H1 (cell line): ENCODE measurements around the gene POLA1. TPM values are rescaled to one million over a fixed set of nuclear protein-coding genes. Genes with fewer than 3 reads are reported as not detected.
"Not testable (repeated sequence)": the region's sequence is repeated elsewhere in the genome, so short reads cannot be mapped to it uniquely, and the experiment has no call there.

Source experiments
- CTCF ChIA-PET: fragments of 300-600 bp; sonication (Branson Sonifier 250); formaldehyde crosslinking; loops from one replicate; lab custom pipeline; 2021; ENCODE audit not compliant: partially characterized antibody; lab: Charles Lee
- POLR2A ChIA-PET: fragments of 300-600 bp; sonication (Branson Sonifier 250); formaldehyde crosslinking; loops from one replicate; lab custom pipeline; 2021; ENCODE audit warnings: inconsistent platforms; ENCODE audit not compliant: partially characterized antibody; lab: Charles Lee
- DNase-seq, 2 experiments: peaks; one replicate each; pipeline versions ENCODE4 v3.0.0 to v3.0.0-alpha.2; 2010 to 2022; ENCODE audit warnings: low spot score in 2 of 2, low read depth in 1 of 2, mixed read lengths in 1 of 2
- FAIRE-seq: peaks from 2 replicates; lab custom pipeline; 2011; peaks lifted over from hg19 to GRCh38; lab: Jason Lieb, UNC
- H2AFZ ChIP-seq: 2 replicates; pipeline ENCODE4 v1.8.1; 2012; ENCODE audit warnings: low read length, inconsistent platforms
- H2AK5ac ChIP-seq: 2 replicates; pipeline ENCODE4 v1.6.1; 2013; ENCODE audit warnings: low read depth, low read length
- H2BK120ac ChIP-seq: replicated peaks from 2 replicates; pipeline ENCODE3; 2013; ENCODE audit warnings: low read depth, low read length, inconsistent platforms
- H2BK12ac ChIP-seq: 2 replicates; pipeline ENCODE4 v1.6.1; 2013; ENCODE audit warnings: low read depth, low read length
- H2BK15ac ChIP-seq: 2 replicates; pipeline ENCODE4 v1.6.1; 2013; ENCODE audit warnings: low read length
- H2BK20ac ChIP-seq: 2 replicates; pipeline ENCODE4 v1.6.1; 2013; ENCODE audit warnings: low read length
- H2BK5ac ChIP-seq: 2 replicates; pipeline ENCODE4 v1.6.1; 2013; ENCODE audit warnings: low read depth, low read length
- H3K14ac ChIP-seq: 2 replicates; pipeline ENCODE4 v1.6.1; 2013; ENCODE audit warnings: inconsistent platforms; ENCODE audit not compliant: insufficient read length
- H3K18ac ChIP-seq: 2 replicates; pipeline ENCODE4 v1.6.1; 2013; ENCODE audit warnings: low read length; ENCODE audit errors: extremely low read depth
- H3K23ac ChIP-seq: 2 replicates; pipeline ENCODE4 v1.6.1; 2013; ENCODE audit warnings: inconsistent platforms; ENCODE audit not compliant: insufficient read length
- H3K23me2 ChIP-seq: 2 replicates; pipeline ENCODE4 v1.6.1; 2013; ENCODE audit warnings: low read depth, low read length
- H3K27ac ChIP-seq: 2 replicates; pipeline ENCODE4 v1.6.1; 2011; ENCODE audit warnings: low read depth, low read length, inconsistent platforms
- H3K27me3 ChIP-seq, 4 experiments: replicated peaks in 1 of 4; 1 replicate in 1 of 4; 2 replicates in 3 of 4; pipeline versions ENCODE4 v1.6.1 to v1.8.1; 2011 to 2013; ENCODE audit warnings: low read length in 3 of 4, mild to moderate bottlenecking in 3 of 4, inconsistent platforms in 2 of 4, mixed read lengths in 2 of 4, moderate library complexity in 1 of 4; ENCODE audit not compliant: control insufficient read depth in 3 of 4, insufficient read depth in 3 of 4; ENCODE audit errors: extremely low read depth in 1 of 4
- H3K36me3 ChIP-seq, 4 experiments: 2 replicates each; pipeline versions ENCODE4 v1.6.1 to v1.8.1; 2011 to 2013; ENCODE audit warnings: mild to moderate bottlenecking in 4 of 4, low read length in 3 of 4, moderate library complexity in 2 of 4, control low read depth in 1 of 4, inconsistent platforms in 1 of 4; ENCODE audit not compliant: insufficient read depth in 4 of 4, control insufficient read depth in 2 of 4
- H3K4ac ChIP-seq: replicated peaks from 2 replicates; pipeline ENCODE3; 2013; ENCODE audit warnings: low read length, low read depth, mixed read lengths, inconsistent platforms; ENCODE audit not compliant: insufficient read length
- H3K4me1 ChIP-seq, 4 experiments: replicated peaks in 1 of 4; 1 replicate in 1 of 4; 2 replicates in 3 of 4; pipeline versions ENCODE4 v1.6.1 to v1.8.1; 2011 to 2013; ENCODE audit warnings: low read length in 3 of 4, inconsistent platforms in 2 of 4, mixed read lengths in 1 of 4; ENCODE audit not compliant: insufficient read depth in 4 of 4, control insufficient read depth in 3 of 4
- H3K4me2 ChIP-seq, 2 experiments: 2 replicates each; pipeline versions ENCODE4 v1.6.1 to v1.8.1; 2011 to 2013; ENCODE audit warnings: low read depth in 2 of 2, low read length in 2 of 2, control low read depth in 1 of 2, inconsistent platforms in 1 of 2, mild to moderate bottlenecking in 1 of 2; ENCODE audit not compliant: insufficient read depth in 1 of 2
- H3K4me3 ChIP-seq, 4 experiments: fragments of 200-600, 300-600 bp in 1 of 4; sonication (generic), shearing (Covaris generic), sonication (Bioruptor Twin) in 1 of 4; 2 replicates each; pipeline versions ENCODE4 v1.5.1 to v1.8.1; 2011 to 2016; ENCODE audit warnings: low read length in 4 of 4, low read depth in 3 of 4, control low read depth in 2 of 4, inconsistent platforms in 2 of 4, mild to moderate bottlenecking in 2 of 4, mixed read lengths in 1 of 4, moderate library complexity in 1 of 4; ENCODE audit not compliant: insufficient read depth in 2 of 4; ENCODE audit errors: extremely low read depth in 1 of 4
- H3K56ac ChIP-seq: replicated peaks from 2 replicates; pipeline ENCODE3; 2013; ENCODE audit warnings: low read depth, mild to moderate bottlenecking, mixed read lengths, low read length, inconsistent platforms; ENCODE audit not compliant: insufficient read length
- H3K79me1 ChIP-seq: 2 replicates; pipeline ENCODE4 v1.6.1; 2013; ENCODE audit warnings: low read depth, low read length, control low read depth
- H3K79me2 ChIP-seq, 2 experiments: 2 replicates each; pipeline versions ENCODE4 v1.6.1 to v1.8.1; 2012 to 2013; ENCODE audit warnings: low read length in 2 of 2, mild to moderate bottlenecking in 2 of 2, inconsistent platforms in 1 of 2; ENCODE audit not compliant: insufficient read depth in 2 of 2, control insufficient read depth in 1 of 2
- H3K9ac ChIP-seq, 4 experiments: replicated peaks in 1 of 4; 1 replicate in 1 of 4; 2 replicates in 3 of 4; pipeline versions ENCODE4 v1.6.1 to v1.8.1; 2011 to 2013; ENCODE audit warnings: low read depth in 3 of 4, low read length in 3 of 4, control low read depth in 2 of 4, mild to moderate bottlenecking in 2 of 4, moderate library complexity in 2 of 4, inconsistent platforms in 1 of 4; ENCODE audit errors: extremely low read depth in 1 of 4
- H3K9me3 ChIP-seq, 2 experiments: 2 replicates each; pipeline versions ENCODE4 v1.6.1 to v1.8.1; 2012 to 2013; ENCODE audit warnings: mild to moderate bottlenecking in 2 of 2, moderate library complexity in 2 of 2, control low read depth in 1 of 2, inconsistent platforms in 1 of 2, low read depth in 1 of 2, low read length in 1 of 2, mixed read lengths in 1 of 2; ENCODE audit not compliant: insufficient read depth in 2 of 2
- H4K20me1 ChIP-seq, 2 experiments: replicated peaks in 1 of 2; 2 replicates each; pipeline versions ENCODE3 to v1.8.1; 2011 to 2013; ENCODE audit warnings: inconsistent platforms in 2 of 2, low read length in 2 of 2, mild to moderate bottlenecking in 1 of 2; ENCODE audit not compliant: insufficient read depth in 2 of 2, control insufficient read depth in 1 of 2
- H4K5ac ChIP-seq: 2 replicates; pipeline ENCODE4 v1.6.1; 2013; ENCODE audit warnings: low read length, low read depth, mixed read lengths, inconsistent platforms; ENCODE audit not compliant: insufficient read length
- H4K8ac ChIP-seq: 2 replicates; pipeline ENCODE4 v1.8.0; 2013; ENCODE audit warnings: mild to moderate bottlenecking, moderate library complexity, low read length, inconsistent platforms; ENCODE audit not compliant: insufficient read depth; ENCODE audit errors: extremely low read depth
- H4K91ac ChIP-seq: replicated peaks from 2 replicates; pipeline ENCODE3; 2013; ENCODE audit warnings: low read length, mixed read lengths, inconsistent platforms; ENCODE audit not compliant: insufficient read length
- WGBS, 2 experiments: shearing (Covaris generic) in 1 of 2; methylation state at CpG; one replicate each; pipeline versions ENCODE4 v1.1.6 to v1.1.7; 2013 to 2015; ENCODE audit warnings: low lambda C conversion rate in 2 of 2, mixed read lengths in 2 of 2, inconsistent platforms in 1 of 2, low coverage in 1 of 2, missing lambda C conversion rate in 1 of 2; ENCODE audit not compliant: insufficient replicate concordance in 2 of 2, insufficient coverage in 1 of 2, insufficient read length in 1 of 2; ENCODE audit errors: extremely low coverage in 1 of 2, missing lambda C conversion rate in 1 of 2; 5-methylcytosine and 5-hydroxymethylcytosine counted together
- polyA plus RNA-seq, 7 experiments: library from polyadenylated mRNA; depleted of rRNA in 3 of 7; stranded (reverse) in 5 of 7; unstranded in 2 of 7; fragments of >200 nt in 5 of 7; fragments of 200-250 nt in 2 of 7; gene quantifications; 1 replicate in 5 of 7; 2 replicates in 1 of 7; 4 replicates in 1 of 7; pipeline versions ENCODE4 v1.2.1 to v1.2.3, GENCODE V29; 2011 to 2013; ENCODE audit warnings: missing spikeins in 2 of 7, mixed read lengths in 2 of 7
- total RNA-seq: library from RNA; stranded (reverse); fragmentation: NEBNext Ultra II Directional; extraction: Animal tissue kit (Norgen Biotek cat#: 25700); gene quantifications from 2 replicates; pipeline ENCODE4 v1.2.1, GENCODE V29; 2021

Gene POLA1
- total and polyA plus RNA-seq, 2 of the 8 experiments (the other 6 are each of a cell fraction or from before 2014, with no cell fraction given): 5.6 to 34.9 TPM

DNA sequence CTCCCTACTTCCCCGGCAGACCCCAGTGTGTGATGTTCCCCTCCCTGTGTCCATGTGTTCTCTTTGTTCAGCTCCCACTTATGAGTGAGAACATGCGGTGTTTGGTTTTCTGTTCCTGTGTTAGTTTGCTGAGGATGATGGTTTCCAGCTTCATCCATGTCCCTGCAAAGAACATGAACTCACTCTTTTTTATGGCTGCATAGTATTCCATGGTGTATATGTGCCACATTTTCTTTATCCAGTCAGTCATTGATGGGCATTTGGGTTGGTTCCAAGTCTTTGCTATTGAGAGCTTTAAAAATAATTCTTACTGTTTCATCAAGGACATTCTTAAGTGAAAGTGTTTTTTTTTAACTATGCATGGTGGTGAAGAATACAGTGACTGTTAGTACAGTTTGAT, 126.1 kb downstream of the POLA1 start:
- H3K56ac ChIP-seq, H3K79me2 ChIP-seq, H3K4me1 ChIP-seq, H3K9me3 ChIP-seq, H2BK20ac ChIP-seq, H3K23ac ChIP-seq, DNase-seq, H4K20me1 ChIP-seq, H2AFZ ChIP-seq, H3K18ac ChIP-seq, H2AK5ac ChIP-seq, H2BK120ac ChIP-seq, H3K36me3 ChIP-seq, H3K14ac ChIP-seq, H2BK5ac ChIP-seq, H3K79me1 ChIP-seq, H3K27ac ChIP-seq, H3K23me2 ChIP-seq, H3K27me3 ChIP-seq, POLR2A ChIA-PET, H3K4me2 ChIP-seq, FAIRE-seq, H4K91ac ChIP-seq, H2BK15ac ChIP-seq, H3K4me3 ChIP-seq, H3K9ac ChIP-seq, H4K5ac ChIP-seq, H2BK12ac ChIP-seq, H3K4ac ChIP-seq, H4K8ac ChIP-seq: not testable (repeated sequence)
- CTCF ChIA-PET: interaction anchor here (0.6 to 0.7 kb wide), 2 partner anchors 131 to 524 kb away, joined by 3 to 4 read pairs; no protein-coding TSS in a partner anchor
- no CpG with 5 or more reads among the region's 2 CpGs for WGBS, 2 experiments
